Lower leg skin (tissue), 3 donors: ENCODE measurements around the gene RTN4RL2.

ENCODE experiments used
- POLR2A ChIP-seq, 2 donors: fragments of 450-650 bp; IDR thresholded peaks; one replicate each; pipeline ENCODE4 v1.6.1; 2016 to 2017; ENCODE audit warnings: antibody characterized with exemption in 2 of 2, mild to moderate bottlenecking in 1 of 2, moderate library complexity in 1 of 2
- TF ChIP-seq, protein P1 (sequence below), 3 donors: fragments of 450-650 bp; IDR thresholded peaks; one replicate each; pipeline ENCODE4 v1.5.1; 2016; ENCODE audit warnings: antibody characterized with exemption in 3 of 3, mild to moderate bottlenecking in 3 of 3, moderate library complexity in 2 of 3

- TF ChIP-seq, protein P1, sequence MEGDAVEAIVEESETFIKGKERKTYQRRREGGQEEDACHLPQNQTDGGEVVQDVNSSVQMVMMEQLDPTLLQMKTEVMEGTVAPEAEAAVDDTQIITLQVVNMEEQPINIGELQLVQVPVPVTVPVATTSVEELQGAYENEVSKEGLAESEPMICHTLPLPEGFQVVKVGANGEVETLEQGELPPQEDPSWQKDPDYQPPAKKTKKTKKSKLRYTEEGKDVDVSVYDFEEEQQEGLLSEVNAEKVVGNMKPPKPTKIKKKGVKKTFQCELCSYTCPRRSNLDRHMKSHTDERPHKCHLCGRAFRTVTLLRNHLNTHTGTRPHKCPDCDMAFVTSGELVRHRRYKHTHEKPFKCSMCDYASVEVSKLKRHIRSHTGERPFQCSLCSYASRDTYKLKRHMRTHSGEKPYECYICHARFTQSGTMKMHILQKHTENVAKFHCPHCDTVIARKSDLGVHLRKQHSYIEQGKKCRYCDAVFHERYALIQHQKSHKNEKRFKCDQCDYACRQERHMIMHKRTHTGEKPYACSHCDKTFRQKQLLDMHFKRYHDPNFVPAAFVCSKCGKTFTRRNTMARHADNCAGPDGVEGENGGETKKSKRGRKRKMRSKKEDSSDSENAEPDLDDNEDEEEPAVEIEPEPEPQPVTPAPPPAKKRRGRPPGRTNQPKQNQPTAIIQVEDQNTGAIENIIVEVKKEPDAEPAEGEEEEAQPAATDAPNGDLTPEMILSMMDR (IDR thresholded peaks at IDR 0.05) = no peak
- no peak for TF ChIP-seq POLR2A (IDR thresholded peaks at IDR 0.05)
Observed at GRCh38 chr11:57499983-57500461, 39.7 kb downstream of the RTN4RL2 start.
